AG08395 (cell line): Measurements from ENCODE around the gene GUCY2D.

Experiments
- DNase-seq: peaks from one replicate; pipeline ENCODE4 v3.0.0; 2012; ENCODE audit warnings: mixed read lengths, low spot score

The GUCY2D gene

GRCh38 chr17:8064561-8065019 is 62.2 kb downstream of the GUCY2D start:
- DNase-seq, result no peak

- DNase-seq, result no peak
Measured at GRCh38 chr17:8066841-8067775, 64.7 kb downstream of the GUCY2D start.

- no peak for DNase-seq
Measured at GRCh38 chr17:8067806-8068205, 65.4 kb downstream of the GUCY2D start.

- no peak for DNase-seq
Measured at GRCh38 chr17:8068736-8069586, 66.5 kb downstream of the GUCY2D start.

GRCh38 chr17:8069587-8069860 is 67.1 kb downstream of the GUCY2D start:
- DNase-seq, result no peak
